A549 (cell line): Measurements from ENCODE around the gene GNPAT.

Experiments
- CTCF ChIP-seq: fragments of >200 bp; sonication (Bioruptor Twin); formaldehyde crosslinking; IDR thresholded peaks from 3 replicates; pipeline ENCODE4 v1.5.1; 2016
- EP300 ChIP-seq, 2 experiments: fragments of >200 bp; sonication (Bioruptor Twin); formaldehyde crosslinking; IDR thresholded peaks; 2 replicates in 1 of 2; 3 replicates in 1 of 2; pipeline ENCODE4 v1.6.1; 2016 to 2017
- KDM1A ChIP-seq: fragments of 200-600 bp; sonication (generic); IDR thresholded peaks from 2 replicates; pipeline ENCODE4 v1.6.1; 2016; ENCODE audit warnings: low read depth, mild to moderate bottlenecking
- MYC ChIP-seq: IDR thresholded peaks from 2 replicates; pipeline ENCODE4 v1.6.1; 2012; ENCODE audit warnings: mild to moderate bottlenecking, inconsistent platforms, low read length, improper control_type of control experiment, borderline replicate concordance
- POLR2A ChIP-seq: IDR thresholded peaks from 2 replicates; pipeline ENCODE4 v1.6.1; 2012; ENCODE audit warnings: mild to moderate bottlenecking, low read length
- POLR2AphosphoS2 ChIP-seq: conservative IDR thresholded peaks from 2 replicates; pipeline ENCODE4 v1.6.1; 2012; ENCODE audit warnings: low read length, improper control_type of control experiment, inconsistent platforms

DNA sequence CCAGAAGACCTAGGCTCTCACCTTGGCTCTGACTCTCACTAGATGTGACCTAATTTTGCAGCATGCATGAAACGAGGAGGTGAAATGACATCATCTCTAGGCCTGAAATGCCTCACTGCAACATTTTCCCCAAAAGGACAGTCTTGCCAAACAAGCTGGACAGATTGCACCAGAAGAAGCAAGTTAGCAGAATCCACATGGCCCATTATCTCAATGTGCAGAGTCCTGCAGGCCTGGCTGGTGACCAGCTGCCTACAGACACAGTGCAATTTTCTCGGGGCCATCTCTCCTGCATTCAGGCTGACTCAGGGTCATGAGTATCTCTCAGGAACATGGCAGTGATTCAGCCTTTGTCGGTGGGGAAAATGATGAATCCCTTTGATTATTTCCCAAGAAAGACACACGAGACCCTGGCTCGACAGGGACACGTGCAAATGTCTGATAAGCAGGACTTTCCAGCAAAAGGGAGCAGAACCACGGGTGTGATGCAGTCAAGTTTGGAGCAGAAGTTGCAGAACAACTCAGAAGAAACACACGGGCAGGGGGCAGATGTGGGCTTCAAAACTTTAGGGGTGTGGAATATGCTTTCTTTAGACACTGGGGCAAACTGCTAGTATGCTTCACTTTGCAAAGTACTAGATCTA lies 40.5 kb upstream of the GNPAT start:
- TF ChIP-seq CTCF (no peak), POLR2AphosphoS2 (no peak), EP300 (IDR thresholded peaks at IDR 0.05) (peak in 1 of 2 experiments; percentile 34; a peak in 1 of 5 replicates), MYC (no peak), KDM1A (no peak), POLR2A (no peak)
